ENCODE measurements around the gene ECHS1.

- TF ChIP-seq CTCF (IDR thresholded peaks at IDR 0.05) (no peak), ZFX (IDR thresholded peaks at IDR 0.05; ENCODE audit: borderline replicate concordance) (no peak)
These were observed 27.7 kb upstream of the ECHS1 start for GRCh38 chr10:133400624-133401424.

Data from 22Rv1 (cell line).